Measurements from ENCODE around the gene FAM13B.
A peak's percentile ranks its signal among the peaks of the same experiment; 100 is the strongest.

GRCh38 chr5:137888863-137889759, 143.8 kb downstream of the FAM13B start, which contains the start of gene PKD2L2:
- no peak for TF ChIP-seq TEAD4 (IDR thresholded peaks at IDR 0.05; ENCODE audit: low read length)
- TF ChIP-seq TEAD4 (CRISPR knock-in tag; IDR thresholded peaks at IDR 0.05; ENCODE audit: borderline replicate concordance), result no peak
- no peak for TF ChIP-seq STAT5A (IDR thresholded peaks at IDR 0.05; ENCODE audit: borderline replicate concordance, low read length)
- 0 out of 2 replicates have a peak, but pooled peaks have one; percentile 29 for TF ChIP-seq ZNF121 (CRISPR knock-in tag; conservative IDR thresholded peaks at IDR 0.05)
- no peak for TF ChIP-seq CTCF (IDR thresholded peaks at IDR 0.05 in 2 of 3, conservative IDR thresholded peaks at IDR 0.05 in 1 of 3; ENCODE audit: insufficient read depth in 2 of 3, low read depth in 1 of 3, low read length in 3 of 3)
- TF ChIP-seq POLR2A (conservative IDR thresholded peaks at IDR 0.05), result peak; percentile 93
- no peak for TF ChIP-seq NR3C1 (CRISPR knock-in tag; IDR thresholded peaks at IDR 0.05)
- no peak for TF ChIP-seq JUND (IDR thresholded peaks at IDR 0.05; ENCODE audit: borderline replicate concordance, low read depth, low read length)
- TF ChIP-seq JUND (tag; IDR thresholded peaks at IDR 0.05; ENCODE audit: borderline replicate concordance, low read depth, low read length), result peak; percentile 19; the same call in 1 of the 3 replicates
- no peak for TF ChIP-seq EZH2 (IDR thresholded peaks at IDR 0.05; ENCODE audit: borderline replicate concordance, low read depth, low read length)
- TF ChIP-seq MYC (IDR thresholded peaks at IDR 0.05; ENCODE audit: low read depth, low read length), result peak; percentile 58; the same call in 1 of the 2 replicates
- peak; percentile 17; the same call in 1 of the 2 replicates for TF ChIP-seq MYC (CRISPR knock-in tag; IDR thresholded peaks at IDR 0.05; ENCODE audit: borderline replicate concordance, low read depth)
- peak; percentile 71 for TF ChIP-seq TFAP4 (CRISPR knock-in tag; IDR thresholded peaks at IDR 0.05; ENCODE audit: borderline replicate concordance)
